Hepatocyte (in vitro differentiated cells): ENCODE measurements around the gene TAX1BP3.

Source experiments
- CTCF ChIP-seq: fragments of 200-600 bp; sonication (generic); IDR thresholded peaks from 2 replicates; pipeline ENCODE4 v1.5.1; 2016; ENCODE audit warnings: antibody characterized with exemption, mild to moderate bottlenecking; ENCODE audit not compliant: poor library complexity
- EZH2 ChIP-seq: fragments of 200-600 bp; sonication (generic); IDR thresholded peaks from 2 replicates; pipeline ENCODE4 v1.6.1; 2016; ENCODE audit warnings: antibody characterized with exemption, mild to moderate bottlenecking, borderline replicate concordance

DNA sequence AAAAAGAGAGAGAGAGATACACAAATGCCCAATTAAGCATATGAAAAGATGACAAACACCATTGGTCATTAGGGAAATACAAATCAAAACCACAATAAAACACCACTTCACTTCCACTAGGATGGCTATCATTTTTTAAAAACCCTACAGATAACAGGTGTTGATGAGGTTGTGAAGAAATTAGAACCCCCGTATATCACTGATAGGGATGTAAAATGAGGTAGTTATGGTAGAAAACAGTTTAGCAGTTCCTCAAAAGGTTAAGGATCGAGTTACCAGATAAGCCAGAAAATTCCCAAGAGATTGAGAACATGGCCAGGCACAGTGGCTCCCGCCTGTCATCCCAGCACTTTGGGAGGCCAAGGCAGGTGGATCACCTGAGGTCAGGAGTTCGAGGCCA is 24.8 kb upstream of the TAX1BP3 start:
- TF ChIP-seq CTCF (no peak), EZH2 (no peak)
